Measurements from ENCODE around the gene TMEM218.

The TMEM218 gene

DNA sequence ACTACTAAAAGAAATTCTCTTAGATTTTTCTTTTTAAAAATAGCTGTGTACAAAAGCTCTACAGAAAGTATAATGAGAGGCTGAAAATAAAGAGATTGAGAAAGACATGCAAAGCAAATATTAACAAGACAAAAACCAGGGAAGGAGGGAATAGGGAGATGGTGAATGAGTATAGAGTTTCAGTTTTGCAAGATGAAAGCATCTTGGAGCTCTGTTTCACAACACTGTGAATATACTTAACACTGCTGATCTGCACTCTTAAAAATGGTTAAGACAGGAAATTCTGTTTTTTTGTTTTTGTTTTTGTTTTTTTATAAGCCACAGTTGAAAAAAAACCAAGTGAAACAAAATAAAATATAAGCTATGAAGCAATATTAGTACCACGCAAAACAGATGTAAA, 5.5 kb downstream of the TMEM218 start:
- no peak for DNase-seq (ENCODE audit: extremely low read depth, low read depth)
- TF ChIP-seq, protein P1, sequence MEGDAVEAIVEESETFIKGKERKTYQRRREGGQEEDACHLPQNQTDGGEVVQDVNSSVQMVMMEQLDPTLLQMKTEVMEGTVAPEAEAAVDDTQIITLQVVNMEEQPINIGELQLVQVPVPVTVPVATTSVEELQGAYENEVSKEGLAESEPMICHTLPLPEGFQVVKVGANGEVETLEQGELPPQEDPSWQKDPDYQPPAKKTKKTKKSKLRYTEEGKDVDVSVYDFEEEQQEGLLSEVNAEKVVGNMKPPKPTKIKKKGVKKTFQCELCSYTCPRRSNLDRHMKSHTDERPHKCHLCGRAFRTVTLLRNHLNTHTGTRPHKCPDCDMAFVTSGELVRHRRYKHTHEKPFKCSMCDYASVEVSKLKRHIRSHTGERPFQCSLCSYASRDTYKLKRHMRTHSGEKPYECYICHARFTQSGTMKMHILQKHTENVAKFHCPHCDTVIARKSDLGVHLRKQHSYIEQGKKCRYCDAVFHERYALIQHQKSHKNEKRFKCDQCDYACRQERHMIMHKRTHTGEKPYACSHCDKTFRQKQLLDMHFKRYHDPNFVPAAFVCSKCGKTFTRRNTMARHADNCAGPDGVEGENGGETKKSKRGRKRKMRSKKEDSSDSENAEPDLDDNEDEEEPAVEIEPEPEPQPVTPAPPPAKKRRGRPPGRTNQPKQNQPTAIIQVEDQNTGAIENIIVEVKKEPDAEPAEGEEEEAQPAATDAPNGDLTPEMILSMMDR (IDR thresholded peaks at IDR 0.05; ENCODE audit: low read depth, low read length, missing control alignments) = no peak
- no peak overlapping the region for H3K4me3 ChIP-seq (replicated peaks; ENCODE audit: low read depth, low read length)

DNA sequence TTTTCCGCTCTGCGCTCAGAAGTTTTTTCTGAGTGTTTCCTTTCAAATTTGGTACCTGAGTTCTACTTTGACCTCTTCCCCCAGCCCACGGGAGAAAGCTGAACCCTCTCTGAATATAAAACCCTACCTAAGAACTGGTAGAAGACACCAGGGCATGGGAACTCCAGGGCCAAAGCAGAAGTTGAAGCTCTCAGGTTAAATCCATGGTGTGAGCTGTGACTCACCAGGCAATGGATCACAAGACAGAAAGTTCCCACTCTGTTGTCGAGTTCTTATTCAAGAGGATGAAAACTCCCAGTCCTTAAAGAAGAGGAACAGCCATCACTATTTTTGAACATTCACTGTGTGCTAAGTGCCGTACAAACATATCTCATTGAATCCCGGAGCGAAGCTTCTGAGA, 8.9 kb downstream of the TMEM218 start:
- DNase-seq (ENCODE audit: extremely low read depth, low read depth) = no peak
- TF ChIP-seq, protein P1 (IDR thresholded peaks at IDR 0.05; ENCODE audit: low read depth, low read length, missing control alignments) = no peak

DNA sequence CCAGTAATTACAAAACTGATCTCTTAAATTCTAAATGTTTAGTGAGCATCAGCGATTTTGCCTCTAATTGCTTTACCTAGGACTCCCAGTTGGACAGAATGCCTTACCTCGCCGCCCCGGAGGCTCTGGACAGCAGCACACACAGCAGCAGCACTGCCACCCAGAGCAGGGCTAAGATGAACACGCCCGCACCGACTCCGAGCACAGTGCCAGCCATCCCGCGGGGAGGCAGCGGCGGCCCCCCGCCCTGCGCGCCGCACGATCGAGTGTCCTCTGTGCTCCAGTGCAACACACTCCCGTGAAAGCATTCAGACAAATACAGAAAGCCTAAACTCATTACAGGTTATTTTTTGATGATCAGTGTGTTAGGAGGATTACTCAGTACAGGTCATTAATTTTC, 9.4 kb downstream of the TMEM218 start:
- DNase-seq (ENCODE audit: extremely low read depth, low read depth) = no peak
- no peak overlapping the region for H3K4me3 ChIP-seq (replicated peaks; ENCODE audit: low read depth, low read length)
- TF ChIP-seq, protein P1 (IDR thresholded peaks at IDR 0.05; ENCODE audit: low read depth, low read length, missing control alignments) = no peak

More for the DNA sequence above, 8.9 kb downstream of the TMEM218 start:
- no peak overlapping the region for H3K4me3 ChIP-seq (replicated peaks; ENCODE audit: low read depth, low read length)

DNA sequence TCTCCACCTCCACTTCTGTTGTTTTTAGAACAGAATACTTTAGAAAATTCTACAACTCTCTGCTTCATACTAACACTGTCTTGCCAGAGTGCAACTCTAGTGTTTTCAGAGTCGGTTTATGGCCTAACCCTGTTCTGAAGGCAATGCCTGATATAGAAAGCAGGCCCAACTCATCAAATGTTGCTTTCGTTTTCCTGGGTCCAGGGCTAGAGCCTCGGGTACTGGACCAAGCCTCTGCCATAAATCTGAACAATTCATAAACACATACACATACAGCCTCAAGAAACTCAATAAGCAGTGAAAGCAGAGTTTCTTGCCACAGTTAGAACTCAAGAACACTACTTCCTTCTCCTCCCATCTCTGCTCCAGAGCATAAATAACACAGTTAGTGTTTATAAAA, 9.8 kb downstream of the TMEM218 start:
- TF ChIP-seq, protein P1 (IDR thresholded peaks at IDR 0.05; ENCODE audit: low read depth, low read length, missing control alignments) = no peak
- DNase-seq (ENCODE audit: extremely low read depth, low read depth) = no peak
- H3K4me3 ChIP-seq (replicated peaks; ENCODE audit: low read depth, low read length) = no peak overlapping the region

DNA sequence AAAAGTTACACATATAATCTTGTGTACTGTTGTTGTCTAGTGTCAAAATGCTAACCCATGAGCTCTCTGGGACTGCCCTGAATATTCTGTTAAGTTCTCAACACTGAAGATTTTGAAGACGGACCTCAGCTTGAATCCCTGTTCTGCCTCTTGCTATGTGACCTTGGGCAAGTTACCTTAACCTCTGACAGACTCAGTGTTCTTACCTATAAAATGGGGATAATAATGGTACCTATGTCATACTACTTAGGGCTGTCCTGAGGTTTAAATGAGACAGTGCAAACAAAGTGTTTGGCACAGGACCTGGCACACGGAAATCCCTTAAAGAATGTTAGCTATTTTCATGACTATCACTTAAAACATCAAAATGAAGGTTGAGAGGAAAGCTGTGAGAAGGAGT, 11.3 kb downstream of the TMEM218 start:
- no peak overlapping the region for H3K4me3 ChIP-seq (replicated peaks; ENCODE audit: low read depth, low read length)
- no peak for DNase-seq (ENCODE audit: extremely low read depth, low read depth)
- TF ChIP-seq, protein P1 (IDR thresholded peaks at IDR 0.05; ENCODE audit: low read depth, low read length, missing control alignments) = no peak

DNA sequence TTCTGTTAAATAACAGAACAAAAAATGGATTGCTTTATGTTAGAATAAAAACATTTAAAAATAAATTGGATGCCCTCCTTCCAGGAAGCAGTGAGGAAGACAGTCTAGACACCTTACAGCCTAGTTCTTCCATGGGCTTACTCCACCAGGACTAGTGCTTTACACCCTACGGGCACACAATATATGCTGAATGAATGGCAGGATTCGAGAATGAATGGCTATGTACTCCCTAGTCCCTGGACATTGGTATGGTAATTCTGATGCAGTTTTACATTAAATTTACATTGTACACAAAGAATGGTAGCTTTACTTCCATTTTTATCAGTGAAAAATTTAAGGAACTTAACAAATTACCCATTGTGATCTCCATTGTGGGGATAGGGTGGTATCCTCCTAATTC, 16.7 kb downstream of the TMEM218 start:
- no peak for DNase-seq (ENCODE audit: extremely low read depth, low read depth)
- no peak overlapping the region for H3K4me3 ChIP-seq (replicated peaks; ENCODE audit: low read depth, low read length)
- TF ChIP-seq, protein P1 (IDR thresholded peaks at IDR 0.05; ENCODE audit: low read depth, low read length, missing control alignments) = no peak

DNA sequence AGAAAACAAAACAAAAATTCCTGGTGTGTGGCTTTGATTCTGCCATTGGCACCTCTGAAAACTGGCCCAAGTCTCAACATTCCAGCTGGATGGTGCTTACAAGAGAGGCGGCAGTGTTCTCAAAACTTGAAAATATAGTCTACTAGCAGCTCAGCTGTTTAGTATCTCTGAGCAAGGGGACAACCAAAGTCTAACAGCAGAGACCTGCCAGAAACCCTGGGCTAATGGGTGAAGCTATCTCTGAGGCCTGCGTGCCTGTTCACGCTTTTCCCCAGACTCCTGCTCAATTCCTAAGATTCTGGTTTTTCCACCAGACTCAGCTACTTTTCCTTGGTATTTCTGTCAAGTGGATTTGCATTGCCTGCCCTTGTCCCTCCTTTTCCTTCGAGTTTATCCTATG, 17.9 kb downstream of the TMEM218 start:
- no peak for DNase-seq (ENCODE audit: extremely low read depth, low read depth)
- H3K4me3 ChIP-seq (replicated peaks; ENCODE audit: low read depth, low read length) = no peak overlapping the region
- TF ChIP-seq, protein P1 (IDR thresholded peaks at IDR 0.05; ENCODE audit: low read depth, low read length, missing control alignments) = no peak

All from HFF-Myc (cell line).